Activated T-cell treated with anti-CD3 and anti-CD28 coated beads, Interleukin-2, amount 50 U/mL, for 48 hours (primary cell): ENCODE data around the gene ATF7IP2.
"Not testable (repeated sequence)": the region's sequence is repeated elsewhere in the genome, so short reads cannot be mapped to it uniquely, and the experiment has no call there.

Experiments
- DNase-seq, 2 experiments: peaks; one replicate each; pipeline ENCODE4 v3.0.0-alpha.2; 2020

The ATF7IP2 gene

GRCh38 chr16:10385725-10386516 lies at the start of gene ATF7IP2:
Gene ATF7IP2, plus strand, starts transcription at chr16:10386061. Its CDS starts 44,560 bp downstream, at chr16:10430621.
- peak; percentile 92 to 94 for DNase-seq

- no peak for DNase-seq
Measured at GRCh38 chr16:10338426-10338825, 47.4 kb upstream of the ATF7IP2 start.

- no peak for DNase-seq
Measured at GRCh38 chr16:10339777-10340732, 45.8 kb upstream of the ATF7IP2 start.

GRCh38 chr16:10343124-10343760 lies 42.6 kb upstream of the ATF7IP2 start:
- DNase-seq, result no peak

- DNase-seq, result not testable (repeated sequence)
Measured at GRCh38 chr16:10344699-10345098, 41.2 kb upstream of the ATF7IP2 start.

- no peak for DNase-seq
Measured at GRCh38 chr16:10345629-10346028, 40.2 kb upstream of the ATF7IP2 start.

GRCh38 chr16:10349851-10350250 lies 36.0 kb upstream of the ATF7IP2 start:
- no peak for DNase-seq

GRCh38 chr16:10352262-10352661 lies 33.6 kb upstream of the ATF7IP2 start:
- no peak for DNase-seq

- DNase-seq, result no peak
Measured at GRCh38 chr16:10355589-10355988, 30.3 kb upstream of the ATF7IP2 start.

GRCh38 chr16:10356870-10357842 lies 28.7 kb upstream of the ATF7IP2 start:
- no peak for DNase-seq

GRCh38 chr16:10361747-10362076 lies 24.1 kb upstream of the ATF7IP2 start:
- not testable (repeated sequence) for DNase-seq

GRCh38 chr16:10362077-10362863 lies 23.6 kb upstream of the ATF7IP2 start:
- peak in 1 of 2 experiments; percentile 17 for DNase-seq

- not testable (repeated sequence) for DNase-seq
Measured at GRCh38 chr16:10362864-10363197, 23.0 kb upstream of the ATF7IP2 start.

GRCh38 chr16:10366619-10367018 lies 19.2 kb upstream of the ATF7IP2 start:
- not testable (repeated sequence) for DNase-seq

- no peak for DNase-seq
Measured at GRCh38 chr16:10367616-10368188, 18.2 kb upstream of the ATF7IP2 start.

- no peak for DNase-seq
Measured at GRCh38 chr16:10368969-10369551, 16.8 kb upstream of the ATF7IP2 start.

- DNase-seq, result no peak
Measured at GRCh38 chr16:10370096-10370726, 15.7 kb upstream of the ATF7IP2 start.

GRCh38 chr16:10371592-10371991 lies 14.3 kb upstream of the ATF7IP2 start:
- no peak for DNase-seq

- no peak for DNase-seq
Measured at GRCh38 chr16:10373556-10373955, 12.3 kb upstream of the ATF7IP2 start.

GRCh38 chr16:10376229-10376628 lies 9.6 kb upstream of the ATF7IP2 start:
- no peak for DNase-seq
